ENCODE data around the gene NOP9. TPM values are rescaled to one million over a fixed set of nuclear protein-coding genes. Genes with fewer than 3 reads are reported as not detected.

NOP9 gene
- total and polyA plus RNA-seq, 9 of the 15 experiments (the other 6 are each of a cell fraction or from before 2014, with no cell fraction given), result 1.0 to 27.9 (median 15.1) TPM

DNA sequence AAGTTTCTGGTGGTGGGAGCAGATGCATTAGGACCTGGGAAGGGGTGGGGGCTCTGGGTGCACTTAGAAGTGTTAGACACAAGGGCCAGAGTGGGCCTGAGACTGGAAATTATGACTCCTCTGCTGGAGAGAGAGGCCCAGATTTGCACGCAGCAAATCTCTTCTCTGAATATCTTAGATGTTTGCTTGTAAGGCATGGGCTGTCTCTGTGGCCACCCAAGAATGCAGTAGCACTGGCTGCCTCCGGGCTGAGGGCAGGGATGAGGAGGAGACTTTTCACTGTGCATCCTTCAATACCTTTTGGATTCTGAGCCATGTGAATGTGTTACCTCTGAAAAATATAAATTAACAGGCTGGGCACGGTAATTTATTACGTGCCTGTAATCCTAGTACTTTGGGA lies 14.3 kb upstream of the NOP9 start:
- no TSS peak for BruUV-seq (replicated peaks)
- Histone ChIP-seq H3K79me2 (ENCODE audit: control insufficient read depth, insufficient read depth, low read length) (no peaks in the 10 kb centered on the region), H3K4me1 (replicated peaks in 1 of 2; ENCODE audit: control insufficient read depth in 2 of 2, insufficient read depth in 2 of 2, low read length in 2 of 2) (no peaks in the 10 kb centered on the region; a peak in 1 of 5 replicates), H3K9ac (ENCODE audit: insufficient read depth in 1 of 2, low read depth in 2 of 2, low read length in 2 of 2) (no peak overlapping the region), H3K9me3 (replicated peaks; ENCODE audit: control insufficient read depth, insufficient read depth, low read depth, low read length) (no peaks in the 10 kb centered on the region), H3K27me3 (ENCODE audit: control insufficient read depth in 2 of 2, insufficient read depth in 2 of 2, low read length in 2 of 2) (no peaks in the 10 kb centered on the region), H2AFZ (ENCODE audit: low read depth, low read length) (no peak overlapping the region), H3K36me3 (ENCODE audit: control insufficient read depth, insufficient read depth, low read length) (peaks cover 11% of the 10 kb centered on the region; the same call in 1 of the 3 replicates), H3K4me3 (no peak overlapping the region), H3K27ac (ENCODE audit: extremely low read depth, low read depth, low read length) (no peak overlapping the region), H3K4me2 (ENCODE audit: insufficient read depth, low read length) (no peak overlapping the region), H4K20me1 (replicated peaks; ENCODE audit: control insufficient read depth, insufficient read depth, low read length) (no peaks in the 10 kb centered on the region), H3K9me1 (ENCODE audit: control insufficient read depth, insufficient read depth, low read length) (no peaks in the 10 kb centered on the region)
- FAIRE-seq, result no peak
- intact Hi-C loops (cut with micrococcal nuclease), result no loop called here
- CTCF ChIA-PET (ENCODE audit: low intra/inter-chr PET ratio), result no interaction called here
- in situ Hi-C loops (cut with MboI), result no loop called here
- no peak for DNase-seq (ENCODE audit: extremely low read depth in 1 of 4, low spot score in 3 of 4)
- WGBS (ENCODE audit: insufficient coverage, low coverage, missing lambda C conversion rate), result 23% methylated on average over 3 of the region's 4 CpGs
- no peak for TF ChIP-seq MAFG (tag; conservative IDR thresholded peaks at IDR 0.05)
- no peak for TF ChIP-seq FOXK2 (conservative IDR thresholded peaks at IDR 0.05 in 1 of 2, IDR thresholded peaks at IDR 0.05 in 1 of 2; ENCODE audit: low read depth in 2 of 2)
- no peak for TF ChIP-seq ETV6 (IDR thresholded peaks at IDR 0.05; ENCODE audit: borderline replicate concordance in 1 of 2, low read depth in 2 of 2, low read length in 1 of 2)
- TF ChIP-seq ETV6 (CRISPR knock-in tag; IDR thresholded peaks at IDR 0.05; ENCODE audit: borderline replicate concordance), result no peak
- no peak for TF ChIP-seq MEF2D (tag; conservative IDR thresholded peaks at IDR 0.05; ENCODE audit: low read depth)
- TF ChIP-seq, protein P1, sequence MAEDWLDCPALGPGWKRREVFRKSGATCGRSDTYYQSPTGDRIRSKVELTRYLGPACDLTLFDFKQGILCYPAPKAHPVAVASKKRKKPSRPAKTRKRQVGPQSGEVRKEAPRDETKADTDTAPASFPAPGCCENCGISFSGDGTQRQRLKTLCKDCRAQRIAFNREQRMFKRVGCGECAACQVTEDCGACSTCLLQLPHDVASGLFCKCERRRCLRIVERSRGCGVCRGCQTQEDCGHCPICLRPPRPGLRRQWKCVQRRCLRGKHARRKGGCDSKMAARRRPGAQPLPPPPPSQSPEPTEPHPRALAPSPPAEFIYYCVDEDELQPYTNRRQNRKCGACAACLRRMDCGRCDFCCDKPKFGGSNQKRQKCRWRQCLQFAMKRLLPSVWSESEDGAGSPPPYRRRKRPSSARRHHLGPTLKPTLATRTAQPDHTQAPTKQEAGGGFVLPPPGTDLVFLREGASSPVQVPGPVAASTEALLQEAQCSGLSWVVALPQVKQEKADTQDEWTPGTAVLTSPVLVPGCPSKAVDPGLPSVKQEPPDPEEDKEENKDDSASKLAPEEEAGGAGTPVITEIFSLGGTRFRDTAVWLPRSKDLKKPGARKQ (CRISPR knock-in tag; IDR thresholded peaks at IDR 0.05), result no peak
- TF ChIP-seq CBX1 (IDR thresholded peaks at IDR 0.05; ENCODE audit: low read depth), result no peak
- ATAC-seq, result no peak
- POLR2A ChIA-PET, result interaction anchor here (0.6 kb wide), 1 partner anchor 10 kb away, joined by 3 read pairs; no protein-coding TSS in a partner anchor
